HG02870 (cell line): ENCODE results near the gene GRN.

Experiments
- ATAC-seq: cut with Tn5 transposase; IDR thresholded peaks from one replicate; pipeline ENCODE4 v1.9.1; 2021; ENCODE audit warnings: mild to moderate bottlenecking, moderate library complexity; ENCODE audit not compliant: unreplicated experiment

The GRN gene

GRCh38 chr17:44400226-44400847, 55.2 kb downstream of the GRN start:
- ATAC-seq: no peak
